ENCODE results near the gene TEX2.
"Not testable (repeated sequence)": the region's sequence is repeated elsewhere in the genome, so short reads cannot be mapped to it uniquely, and the experiment has no call there.

The TEX2 gene

GRCh38 chr17:64133546-64134215 is 129.4 kb downstream of the TEX2 start:
- DNase-seq = peak; percentile 43 to 73

- no peak for DNase-seq
These were observed 131.3 kb downstream of the TEX2 start for GRCh38 chr17:64131606-64132270.

DNA sequence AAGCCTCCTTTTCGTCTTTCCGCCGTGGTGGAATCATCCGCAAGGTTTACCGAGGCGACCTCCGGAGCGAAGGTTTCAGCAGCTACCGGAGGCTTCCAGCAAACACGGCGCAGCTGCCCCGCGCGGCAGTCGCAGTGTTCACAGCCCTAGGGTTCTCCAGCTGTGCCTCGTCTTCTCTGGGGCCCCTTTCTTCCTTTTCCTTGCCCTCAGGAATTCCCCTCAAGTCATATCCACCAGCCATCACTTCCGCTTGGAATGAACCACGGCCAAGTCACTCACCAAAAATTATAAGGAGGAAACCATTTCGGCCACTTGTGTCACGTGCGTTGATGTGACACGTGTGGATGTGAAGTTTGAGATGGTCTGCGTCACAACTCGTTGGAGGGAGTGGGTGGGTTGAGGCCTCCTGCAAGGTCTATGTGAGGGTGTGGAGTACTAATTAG is 132.5 kb downstream of the TEX2 start:
- no peak for DNase-seq

GRCh38 chr17:64129765-64130558 is 133.1 kb downstream of the TEX2 start, which contains the start of gene ERN1:
TSS of gene ERN1 (minus strand) at chr17:64130144. CDS start at chr17:64130029, 115 bp downstream.
- DNase-seq = peak; percentile 51 to 87

DNA sequence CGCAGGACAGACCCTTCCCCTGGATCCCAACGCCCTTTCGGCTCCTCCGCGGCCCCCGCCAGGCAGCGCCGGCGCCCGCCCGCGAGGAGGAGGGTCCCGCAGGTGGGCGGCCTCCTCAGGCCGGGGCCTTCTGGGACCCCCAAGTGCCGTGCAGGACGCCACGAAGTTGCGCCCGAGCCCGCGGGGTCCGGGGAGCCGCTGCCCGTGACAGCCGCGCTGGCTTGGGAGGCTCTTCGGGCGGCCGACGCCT is 133.6 kb downstream of the TEX2 start:
- DNase-seq = no peak

GRCh38 chr17:64128787-64129514 is 134.1 kb downstream of the TEX2 start:
- DNase-seq = no peak

DNA sequence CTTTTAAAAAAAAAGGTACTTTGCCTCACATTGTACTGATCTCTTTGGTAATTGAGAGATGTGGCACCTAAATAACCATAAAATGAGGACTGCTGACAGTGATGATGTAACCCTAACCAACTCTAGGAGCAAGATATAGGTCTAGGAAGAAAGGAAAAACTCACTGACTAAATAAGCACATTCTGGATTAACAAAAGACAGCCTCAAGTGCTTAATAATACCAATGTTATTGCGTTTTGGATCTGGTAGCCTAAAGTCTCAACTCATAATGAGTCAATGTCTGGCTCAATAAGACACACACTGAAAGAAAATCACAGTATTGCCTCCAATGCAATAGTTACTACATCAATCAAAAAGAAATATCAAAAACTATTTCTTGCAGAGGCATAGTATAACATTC is 136.1 kb downstream of the TEX2 start:
- DNase-seq = no peak

- no peak for DNase-seq
These were observed 137.1 kb downstream of the TEX2 start for GRCh38 chr17:64125937-64126336.

DNA sequence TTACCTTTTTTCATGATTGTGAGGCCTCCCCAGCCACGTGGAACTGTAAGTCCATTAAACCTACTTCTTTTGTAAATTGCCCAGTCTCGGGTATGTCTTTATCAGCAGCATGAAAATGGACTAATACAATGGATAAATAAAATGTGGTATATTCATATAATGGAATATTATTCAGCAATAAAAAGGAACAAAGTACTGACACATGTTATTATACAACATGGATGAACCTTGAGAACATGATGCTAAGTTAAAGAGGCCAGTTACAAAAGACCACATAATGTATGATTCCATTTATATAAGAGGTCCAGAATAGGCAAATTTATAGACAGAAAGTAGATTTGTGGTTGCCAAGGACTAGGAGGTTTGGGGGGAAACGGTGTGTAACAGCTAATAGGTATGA is 138.5 kb downstream of the TEX2 start:
- DNase-seq = no peak

- DNase-seq = no peak
These were observed 139.9 kb downstream of the TEX2 start for GRCh38 chr17:64123114-64123513.

GRCh38 chr17:64120972-64121786 is 141.9 kb downstream of the TEX2 start:
- not testable (repeated sequence) for DNase-seq

GRCh38 chr17:64120159-64120810 is 142.8 kb downstream of the TEX2 start:
- DNase-seq = no peak

DNA sequence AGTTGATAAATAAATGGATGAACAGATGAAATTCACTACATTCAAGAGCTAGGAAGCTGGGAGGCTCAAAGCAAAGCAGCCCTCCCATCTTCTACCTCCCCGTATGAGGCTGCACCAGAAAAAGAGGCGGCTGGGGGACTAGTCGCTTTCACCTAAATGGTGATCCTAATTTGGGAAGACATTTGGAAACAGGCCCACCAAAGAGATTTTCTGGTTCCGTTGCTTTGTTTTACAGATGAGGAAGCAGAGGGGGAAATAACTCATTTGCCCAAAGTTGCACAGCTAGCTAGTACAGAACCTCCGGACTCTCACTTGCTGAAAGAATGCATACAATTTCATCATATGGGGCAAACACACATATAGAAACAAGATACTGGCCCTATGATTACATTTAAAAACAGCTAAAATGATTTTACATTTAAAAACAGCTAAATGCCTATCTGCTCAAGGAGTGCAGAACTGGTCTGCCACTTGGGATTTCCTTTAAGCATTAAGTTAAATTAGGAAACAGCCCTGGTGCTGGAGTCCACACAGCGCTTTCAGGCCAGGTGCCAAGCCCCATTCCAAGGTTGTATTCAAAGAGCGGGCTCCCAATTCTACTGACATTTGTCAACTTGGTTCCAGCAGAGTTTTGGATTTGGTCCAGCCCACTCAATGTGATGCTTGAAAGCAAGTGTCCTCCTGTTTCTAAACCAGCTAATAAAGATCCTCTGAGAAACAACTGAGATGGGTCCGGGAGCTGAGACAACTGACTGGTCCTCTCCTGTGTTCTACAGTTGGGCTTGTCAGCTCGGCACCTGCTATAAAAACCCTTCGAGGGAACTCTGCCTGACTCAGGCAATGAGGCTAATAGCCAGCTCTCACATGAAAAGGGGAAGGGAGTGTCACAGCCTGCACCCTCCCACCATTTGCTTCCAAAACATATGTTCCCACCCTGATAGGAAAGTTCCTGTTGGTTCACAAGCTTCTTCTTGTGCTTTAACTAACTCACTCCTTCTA is 144.8 kb downstream of the TEX2 start:
- DNase-seq = peak; percentile 53 to 80

DNA sequence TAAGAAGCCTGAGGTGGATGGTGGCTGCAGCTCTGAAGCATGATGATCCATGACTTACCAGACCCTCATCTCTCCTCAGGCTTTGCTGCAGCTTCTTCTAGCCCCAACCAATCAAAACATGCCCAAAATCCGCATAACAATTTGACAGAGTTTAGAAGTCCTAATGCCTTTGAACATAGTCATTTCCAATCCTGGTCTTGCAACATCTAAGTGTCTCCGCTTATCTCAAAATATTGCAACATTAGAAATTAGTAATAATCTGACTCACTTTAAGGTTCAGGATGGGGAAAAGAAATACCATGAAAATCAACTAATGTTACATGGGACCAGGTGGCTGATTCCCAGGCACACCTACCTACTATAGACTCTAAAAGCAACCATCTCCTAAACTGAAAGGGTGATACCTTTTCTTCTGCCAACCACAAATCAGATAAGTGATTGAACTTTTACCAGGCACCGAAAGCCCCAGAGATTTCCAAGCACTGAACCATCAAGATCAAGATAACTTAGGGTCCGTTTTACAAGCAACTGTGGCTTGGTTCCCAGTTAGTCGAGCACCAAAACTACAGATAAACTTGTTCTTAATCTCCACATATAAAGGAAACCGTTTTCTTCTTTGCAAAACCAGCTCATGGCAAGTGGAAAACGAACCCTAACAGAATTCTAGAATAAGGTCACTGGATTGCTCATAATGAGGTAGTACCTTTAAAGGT is 147.1 kb downstream of the TEX2 start:
- no peak for DNase-seq

- DNase-seq = no peak
These were observed 147.9 kb downstream of the TEX2 start for GRCh38 chr17:64115043-64115698.

- no peak for DNase-seq
These were observed 150.1 kb downstream of the TEX2 start for GRCh38 chr17:64113006-64113405.

GRCh38 chr17:64111831-64112230 is 151.2 kb downstream of the TEX2 start:
- DNase-seq = no peak

DNA sequence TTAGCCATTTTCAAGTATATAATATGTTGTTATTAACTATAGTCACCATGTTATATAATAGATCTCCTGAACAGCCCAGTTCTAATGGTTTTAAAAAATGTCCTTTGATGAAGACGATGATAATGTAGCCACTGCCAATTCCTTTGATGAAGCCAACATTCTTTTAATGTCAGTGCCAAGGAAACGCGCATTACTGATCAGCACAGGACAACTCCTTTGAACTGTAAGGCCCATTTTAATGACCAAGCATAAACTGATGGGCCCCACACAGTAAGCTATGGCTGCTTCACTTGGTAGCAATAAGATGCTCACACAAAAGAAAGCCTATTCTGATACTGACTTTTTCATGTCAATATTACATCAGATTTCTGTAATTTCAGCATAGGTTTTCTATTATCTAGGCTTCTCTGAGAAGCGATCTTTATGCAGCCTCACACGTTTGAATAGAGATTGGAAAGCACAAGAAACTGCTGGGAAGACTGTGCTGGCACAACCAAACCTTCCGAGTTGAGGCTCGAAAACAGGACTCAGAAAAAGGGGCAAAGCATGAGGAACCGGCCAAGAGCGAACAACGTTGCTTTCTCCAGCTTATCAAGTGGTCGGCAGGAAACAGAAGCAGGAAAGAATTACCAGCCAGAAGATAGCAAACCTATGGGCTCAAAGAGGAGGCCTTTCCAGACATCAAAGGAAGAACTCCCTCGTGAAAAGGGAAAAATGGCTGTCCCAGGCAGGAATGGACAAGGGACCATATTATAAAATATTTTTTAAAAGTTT is 152.5 kb downstream of the TEX2 start:
- DNase-seq = no peak

- no peak for DNase-seq
These were observed 153.7 kb downstream of the TEX2 start for GRCh38 chr17:64109400-64109799.

Data from NCI-H446 (cell line).